ENCODE data around the gene ASB1.

Gene ASB1

DNA sequence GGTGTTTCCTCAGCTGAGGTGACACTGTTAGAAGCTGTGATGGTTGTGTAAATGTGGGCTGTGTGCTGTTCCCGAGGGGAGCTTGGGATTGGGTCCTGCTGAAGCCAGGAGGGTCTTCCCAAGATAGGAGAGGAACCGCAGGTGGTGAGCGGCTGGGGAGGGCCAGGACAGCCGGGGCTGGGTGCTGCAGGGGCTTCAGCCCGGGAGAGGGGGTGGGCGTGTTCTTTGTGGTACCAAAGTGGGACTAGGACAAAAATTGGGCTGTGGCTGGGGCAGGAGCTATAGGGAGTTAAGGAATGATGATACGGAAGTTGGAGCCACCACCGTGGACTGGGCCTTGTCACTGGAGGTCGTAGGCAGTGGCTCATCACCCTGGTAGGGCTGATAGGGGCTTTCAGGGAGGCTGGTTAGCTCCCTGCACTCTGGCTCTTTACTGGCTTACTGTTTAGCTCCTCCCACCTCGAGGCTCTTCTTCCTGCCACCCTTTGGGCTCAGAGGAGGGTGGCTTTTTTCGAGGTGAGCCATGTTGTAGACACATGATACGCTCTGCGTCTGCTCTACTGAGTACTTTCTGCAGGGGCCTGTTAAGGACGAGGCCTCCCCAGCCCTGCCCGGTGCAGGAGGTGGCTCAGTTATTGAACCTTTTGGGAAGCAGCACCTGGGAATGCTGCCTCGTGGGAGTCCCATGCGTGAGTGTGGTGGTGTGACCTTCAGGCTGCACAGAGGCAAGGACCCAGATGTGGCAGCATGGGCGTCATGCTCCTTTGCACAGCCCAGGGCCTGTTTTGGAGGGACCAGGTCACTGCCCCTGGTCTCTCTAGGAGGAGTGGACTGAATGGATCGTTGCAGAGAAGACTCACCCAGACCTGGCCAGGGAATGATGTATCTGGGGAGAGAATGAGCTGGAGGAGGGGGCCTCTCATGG is 21.6 kb downstream of the ASB1 start:
- no peak for TF ChIP-seq SUZ12 (IDR thresholded peaks at IDR 0.05; ENCODE audit: extremely low read depth, insufficient read depth, insufficient read length)
- no peak for TF ChIP-seq YY1 (IDR thresholded peaks at IDR 0.05; ENCODE audit: insufficient read depth, insufficient read length)
- no peak for TF ChIP-seq ZNF274 (IDR thresholded peaks at IDR 0.05; ENCODE audit: low read depth, low read length)
- Histone ChIP-seq H3K36me3 (ENCODE audit: insufficient read depth, insufficient read length, low read length) (peaks cover 93% of the 10 kb centered on the region), H3K4me1 (ENCODE audit: insufficient read depth, insufficient read length) (no peaks in the 10 kb centered on the region), H3K4me3 (ENCODE audit: insufficient read length, low read depth) (no peak overlapping the region), H3K27me3 (ENCODE audit: insufficient read depth, insufficient read length) (no peaks in the 10 kb centered on the region), H3K9ac (ENCODE audit: insufficient read length, low read depth) (no peak overlapping the region), H3K9me3 (ENCODE audit: insufficient read depth, low read length) (no peaks in the 10 kb centered on the region)
- no peak for DNase-seq (ENCODE audit: low read depth, low spot score)

DNA sequence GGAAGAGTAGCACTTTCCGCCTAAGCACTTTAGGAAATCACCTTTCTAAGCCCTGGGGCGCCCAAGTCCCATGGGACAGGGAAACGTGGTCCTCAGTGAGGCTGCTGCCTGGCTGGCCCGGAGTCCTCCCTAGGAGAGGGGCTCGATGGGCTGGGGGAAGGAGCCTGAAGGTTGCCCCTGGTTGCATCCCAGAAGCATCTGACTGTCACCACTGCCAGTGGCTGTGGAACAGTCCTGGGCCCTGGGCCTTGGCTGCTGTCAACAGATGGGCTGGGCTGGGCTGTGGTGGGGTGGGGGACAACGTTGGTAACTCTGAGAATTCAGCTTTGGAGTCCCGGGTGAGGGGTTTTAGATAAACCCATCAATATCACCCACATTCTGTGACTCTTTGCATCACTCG is 22.5 kb downstream of the ASB1 start:
- Histone ChIP-seq H3K4me3 (ENCODE audit: insufficient read length, low read depth) (no peak overlapping the region), H3K4me1 (ENCODE audit: insufficient read depth, insufficient read length) (no peaks in the 10 kb centered on the region), H3K27me3 (ENCODE audit: insufficient read depth, insufficient read length) (no peaks in the 10 kb centered on the region), H3K9ac (ENCODE audit: insufficient read length, low read depth) (no peak overlapping the region), H3K9me3 (ENCODE audit: insufficient read depth, low read length) (no peaks in the 10 kb centered on the region), H3K36me3 (ENCODE audit: insufficient read depth, insufficient read length, low read length) (peaks cover 85% of the 10 kb centered on the region)
- TF ChIP-seq SUZ12 (IDR thresholded peaks at IDR 0.05; ENCODE audit: extremely low read depth, insufficient read depth, insufficient read length), result no peak
- TF ChIP-seq ZNF274 (IDR thresholded peaks at IDR 0.05; ENCODE audit: low read depth, low read length), result no peak
- no peak for TF ChIP-seq YY1 (IDR thresholded peaks at IDR 0.05; ENCODE audit: insufficient read depth, insufficient read length)
- DNase-seq (ENCODE audit: low read depth, low spot score), result no peak

DNA sequence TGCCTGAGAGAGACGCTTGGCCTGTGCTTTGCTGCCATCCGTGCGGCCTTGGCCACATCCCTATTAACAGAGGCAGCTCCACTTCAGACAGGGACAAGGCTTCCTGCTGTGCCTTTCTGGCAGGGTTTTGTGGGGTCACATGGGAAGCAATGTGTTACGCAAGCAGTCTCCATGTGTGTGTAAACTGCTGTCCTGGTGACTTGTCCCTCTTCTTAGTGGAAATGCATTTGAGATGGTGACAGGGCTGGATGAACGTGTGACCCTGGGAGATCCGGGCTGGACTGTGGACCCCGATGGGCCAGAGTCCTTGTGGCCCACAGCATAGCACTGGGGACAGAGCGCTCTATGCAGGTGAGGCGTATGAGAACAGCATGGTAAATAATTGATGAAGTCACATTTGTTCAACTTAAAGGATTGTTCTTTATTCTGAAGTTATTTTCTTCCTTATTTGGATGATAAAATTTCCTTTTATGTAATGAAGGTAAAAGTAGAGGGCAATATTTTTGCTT is 23.2 kb downstream of the ASB1 start:
- Histone ChIP-seq H3K4me3 (ENCODE audit: insufficient read length, low read depth) (no peak overlapping the region), H3K36me3 (ENCODE audit: insufficient read depth, insufficient read length, low read length) (peaks cover 78% of the 10 kb centered on the region)

DNA sequence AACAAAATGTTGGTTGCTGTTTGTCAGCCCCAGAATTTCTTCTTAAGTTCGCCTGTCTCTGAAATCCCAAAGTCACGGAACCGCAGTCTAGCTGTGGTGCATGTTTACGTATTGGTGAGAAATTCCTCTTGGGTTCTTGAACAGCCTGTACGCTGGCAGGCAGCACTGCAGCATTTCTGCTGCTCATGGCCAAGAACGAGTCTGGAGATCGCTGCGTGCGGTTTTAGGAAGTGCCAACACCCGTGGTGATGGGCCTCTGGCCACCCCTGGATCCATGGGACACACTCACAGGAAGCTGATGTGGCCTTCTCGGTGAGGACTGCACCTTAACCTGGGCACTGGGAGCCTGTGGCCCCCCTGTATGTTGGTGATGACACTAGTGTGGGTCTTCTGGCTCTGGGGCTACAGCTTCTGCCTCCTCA is 23.7 kb downstream of the ASB1 start:
- no peak for DNase-seq (ENCODE audit: low read depth, low spot score)
- no peaks in the 10 kb centered on the region for H3K4me1 ChIP-seq (ENCODE audit: insufficient read depth, insufficient read length)
- TF ChIP-seq YY1 (IDR thresholded peaks at IDR 0.05; ENCODE audit: insufficient read depth, insufficient read length), result no peak
- no peak for TF ChIP-seq SUZ12 (IDR thresholded peaks at IDR 0.05; ENCODE audit: extremely low read depth, insufficient read depth, insufficient read length)
- TF ChIP-seq ZNF274 (IDR thresholded peaks at IDR 0.05; ENCODE audit: low read depth, low read length), result no peak
- peaks cover 73% of the 10 kb centered on the region for H3K36me3 ChIP-seq (ENCODE audit: insufficient read depth, insufficient read length, low read length)
- no peak overlapping the region for H3K9ac ChIP-seq (ENCODE audit: insufficient read length, low read depth)
- H3K4me3 ChIP-seq (ENCODE audit: insufficient read length, low read depth), result no peak overlapping the region
- H3K27me3 ChIP-seq (ENCODE audit: insufficient read depth, insufficient read length), result no peaks in the 10 kb centered on the region
- H3K9me3 ChIP-seq (ENCODE audit: insufficient read depth, low read length), result no peaks in the 10 kb centered on the region

More for the DNA sequence above, 23.2 kb downstream of the ASB1 start:
- Histone ChIP-seq H3K9me3 (ENCODE audit: insufficient read depth, low read length) (no peaks in the 10 kb centered on the region), H3K4me1 (ENCODE audit: insufficient read depth, insufficient read length) (no peaks in the 10 kb centered on the region), H3K9ac (ENCODE audit: insufficient read length, low read depth) (peak overlapping the region; percentile 34), H3K27me3 (ENCODE audit: insufficient read depth, insufficient read length) (no peaks in the 10 kb centered on the region)
- TF ChIP-seq YY1 (IDR thresholded peaks at IDR 0.05; ENCODE audit: insufficient read depth, insufficient read length), result no peak
- no peak for TF ChIP-seq SUZ12 (IDR thresholded peaks at IDR 0.05; ENCODE audit: extremely low read depth, insufficient read depth, insufficient read length)
- no peak for TF ChIP-seq ZNF274 (IDR thresholded peaks at IDR 0.05; ENCODE audit: low read depth, low read length)
- no peak for DNase-seq (ENCODE audit: low read depth, low spot score)

DNA sequence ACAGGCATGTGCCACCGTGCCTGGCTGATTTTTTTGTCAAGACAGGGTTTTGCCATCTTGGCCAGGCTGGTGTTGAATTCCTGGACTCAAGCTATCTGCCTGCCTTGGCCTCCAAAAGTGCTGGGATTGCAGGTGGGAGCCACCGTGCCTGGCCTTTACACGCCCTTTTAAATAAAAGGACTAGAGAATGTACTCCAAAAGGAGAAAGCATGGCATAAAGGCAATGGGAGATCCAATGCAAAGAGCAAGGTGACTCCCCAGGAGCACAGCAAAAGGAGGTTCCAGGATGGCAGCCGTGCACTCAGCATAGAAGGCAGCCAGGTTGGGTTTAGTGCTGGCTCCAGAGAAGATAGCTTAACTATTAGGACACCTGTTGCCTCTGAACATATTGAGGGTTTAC is 27.1 kb downstream of the ASB1 start:
- Histone ChIP-seq H3K36me3 (ENCODE audit: insufficient read depth, insufficient read length, low read length) (peaks cover 40% of the 10 kb centered on the region), H3K4me3 (ENCODE audit: insufficient read length, low read depth) (no peak overlapping the region), H3K9ac (ENCODE audit: insufficient read length, low read depth) (no peak overlapping the region), H3K27me3 (ENCODE audit: insufficient read depth, insufficient read length) (no peaks in the 10 kb centered on the region), H3K4me1 (ENCODE audit: insufficient read depth, insufficient read length) (no peaks in the 10 kb centered on the region), H3K9me3 (ENCODE audit: insufficient read depth, low read length) (peaks cover 10% of the 10 kb centered on the region)
- DNase-seq (ENCODE audit: low read depth, low spot score), result no peak
- TF ChIP-seq YY1 (IDR thresholded peaks at IDR 0.05; ENCODE audit: insufficient read depth, insufficient read length) (no peak), SUZ12 (IDR thresholded peaks at IDR 0.05; ENCODE audit: extremely low read depth, insufficient read depth, insufficient read length) (no peak), ZNF274 (IDR thresholded peaks at IDR 0.05; ENCODE audit: low read depth, low read length) (no peak)

DNA sequence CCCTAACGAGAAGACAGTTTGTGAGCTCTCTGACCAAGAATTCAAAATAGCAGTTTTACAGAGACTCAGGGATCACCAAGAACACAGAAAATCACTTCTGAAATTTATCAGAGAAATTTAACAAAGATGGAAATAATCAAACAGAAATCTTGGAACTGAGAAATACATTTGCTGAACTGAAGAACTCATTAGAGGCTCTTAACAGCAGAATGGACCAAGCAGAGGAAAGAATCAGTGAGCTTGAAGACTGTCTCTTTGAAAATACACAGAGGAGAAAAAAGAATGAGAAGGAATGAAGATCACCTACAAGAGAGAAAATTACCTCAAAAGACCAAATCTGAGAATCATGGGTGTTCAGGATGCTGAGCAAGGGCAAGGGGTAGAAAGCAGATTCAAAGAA is 29.7 kb downstream of the ASB1 start:
- Histone ChIP-seq H3K9ac (ENCODE audit: insufficient read length, low read depth) (no peak overlapping the region), H3K27me3 (ENCODE audit: insufficient read depth, insufficient read length) (no peaks in the 10 kb centered on the region), H3K9me3 (ENCODE audit: insufficient read depth, low read length) (peaks cover 10% of the 10 kb centered on the region), H3K4me3 (ENCODE audit: insufficient read length, low read depth) (no peak overlapping the region), H3K36me3 (ENCODE audit: insufficient read depth, insufficient read length, low read length) (peaks cover 14% of the 10 kb centered on the region), H3K4me1 (ENCODE audit: insufficient read depth, insufficient read length) (no peaks in the 10 kb centered on the region)
- TF ChIP-seq SUZ12 (IDR thresholded peaks at IDR 0.05; ENCODE audit: extremely low read depth, insufficient read depth, insufficient read length) (no peak), ZNF274 (IDR thresholded peaks at IDR 0.05; ENCODE audit: low read depth, low read length) (no peak), YY1 (IDR thresholded peaks at IDR 0.05; ENCODE audit: insufficient read depth, insufficient read length) (no peak)
- no peak for DNase-seq (ENCODE audit: low read depth, low spot score)

All from NT2/D1 (cell line).